ENCODE results near the gene CHRNA1.

Gene CHRNA1

DNA sequence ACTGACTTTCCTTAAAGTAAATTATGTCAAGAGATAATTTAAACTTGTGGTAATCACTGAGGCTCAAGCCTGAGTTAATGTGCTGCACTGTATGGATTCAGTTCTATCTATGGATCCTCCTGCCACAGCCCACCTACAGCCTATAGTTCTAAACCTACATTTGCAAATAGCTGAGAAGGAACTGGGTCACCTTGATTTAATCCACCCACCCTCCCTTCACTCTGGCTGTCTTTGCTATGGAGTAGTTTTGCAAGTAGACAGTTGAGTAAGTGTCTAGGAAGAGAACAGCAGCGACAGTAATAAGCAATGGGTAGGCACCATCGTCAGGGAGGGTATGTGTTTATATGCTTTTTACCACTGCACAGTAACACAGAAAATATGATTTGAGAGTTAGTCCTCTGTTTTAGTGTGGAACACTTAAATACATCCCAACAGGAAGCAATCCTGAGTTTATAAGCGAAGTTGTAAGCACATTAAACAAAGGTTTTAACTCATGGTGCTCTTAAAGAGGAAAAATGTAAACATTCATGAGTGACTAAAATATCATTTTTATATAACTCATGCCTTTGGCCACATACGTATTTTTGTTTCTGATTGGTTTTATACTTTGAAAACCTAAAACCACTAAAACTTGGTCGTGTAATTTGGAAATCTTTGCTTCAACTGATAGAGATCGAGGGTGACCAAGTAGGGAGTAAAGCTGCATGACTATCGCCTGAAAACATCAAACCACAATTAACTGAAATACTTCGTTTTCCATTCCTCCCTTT lies 36.3 kb upstream of the CHRNA1 start:
- Histone ChIP-seq H3K27ac (no peak overlapping the region), H3K4me3 (ENCODE audit: low read depth, low read length) (no peak overlapping the region), H3K36me3 (peaks cover 14% of the 10 kb centered on the region), H3K9me3 (ENCODE audit: severe bottlenecking) (no peaks in the 10 kb centered on the region), H3K27me3 (ENCODE audit: insufficient read depth, low read depth, severe bottlenecking) (no peaks in the 10 kb centered on the region)
- no peak for DNase-seq
- TF ChIP-seq CTCF (IDR thresholded peaks at IDR 0.05; ENCODE audit: low read depth, low read length): no peak

- TF ChIP-seq CTCF (IDR thresholded peaks at IDR 0.05; ENCODE audit: low read depth, low read length): no peak
- no peak for DNase-seq
These were observed 34.5 kb upstream of the CHRNA1 start for GRCh38 chr2:174798801-174799200.

GRCh38 chr2:174797781-174798276 lies 33.6 kb upstream of the CHRNA1 start:
- TF ChIP-seq CTCF (IDR thresholded peaks at IDR 0.05; ENCODE audit: low read depth, low read length): no peak
- H3K36me3 ChIP-seq: peaks cover 14% of the 10 kb centered on the region
- H3K9me3 ChIP-seq (ENCODE audit: severe bottlenecking): no peaks in the 10 kb centered on the region
- no peak for DNase-seq
- no peaks in the 10 kb centered on the region for H3K27me3 ChIP-seq (ENCODE audit: insufficient read depth, low read depth, severe bottlenecking)
- no peak overlapping the region for H3K4me3 ChIP-seq (ENCODE audit: low read depth, low read length)
- no peak overlapping the region for H3K27ac ChIP-seq

More at GRCh38 chr2:174798801-174799200, 34.5 kb upstream of the CHRNA1 start:
- no peaks in the 10 kb centered on the region for H3K27me3 ChIP-seq (ENCODE audit: insufficient read depth, low read depth, severe bottlenecking)
- H3K4me3 ChIP-seq (ENCODE audit: low read depth, low read length): no peak overlapping the region
- H3K9me3 ChIP-seq (ENCODE audit: severe bottlenecking): no peaks in the 10 kb centered on the region
- H3K36me3 ChIP-seq: peaks cover 14% of the 10 kb centered on the region
- H3K27ac ChIP-seq: no peak overlapping the region

DNA sequence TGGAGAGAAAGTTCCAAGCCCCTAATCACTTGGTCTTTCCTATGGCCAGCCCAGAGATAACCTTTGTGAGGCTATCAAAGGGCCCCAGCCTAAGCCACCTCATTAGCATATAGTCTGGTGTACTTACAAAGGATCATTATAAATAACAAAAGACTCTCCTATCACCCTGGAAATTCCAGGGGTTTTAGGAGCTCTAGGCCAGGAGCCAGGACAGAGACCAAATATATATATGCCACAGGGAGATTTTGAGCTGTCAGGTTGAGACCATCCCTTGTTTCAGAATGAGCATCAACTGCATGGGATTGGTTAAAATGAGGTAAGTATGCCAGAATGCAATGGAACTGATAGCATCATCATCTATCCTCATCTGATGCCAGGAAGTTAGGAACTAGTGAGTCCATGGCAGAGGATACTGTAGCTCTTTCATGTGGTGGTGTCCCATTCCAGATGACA lies 32.1 kb upstream of the CHRNA1 start:
- Histone ChIP-seq H3K9me3 (ENCODE audit: severe bottlenecking) (no peaks in the 10 kb centered on the region), H3K27me3 (ENCODE audit: insufficient read depth, low read depth, severe bottlenecking) (no peaks in the 10 kb centered on the region), H3K4me3 (ENCODE audit: low read depth, low read length) (no peak overlapping the region), H3K27ac (no peak overlapping the region), H3K36me3 (peaks cover 14% of the 10 kb centered on the region)
- DNase-seq: no peak
- TF ChIP-seq CTCF (IDR thresholded peaks at IDR 0.05; ENCODE audit: low read depth, low read length): no peak

DNA sequence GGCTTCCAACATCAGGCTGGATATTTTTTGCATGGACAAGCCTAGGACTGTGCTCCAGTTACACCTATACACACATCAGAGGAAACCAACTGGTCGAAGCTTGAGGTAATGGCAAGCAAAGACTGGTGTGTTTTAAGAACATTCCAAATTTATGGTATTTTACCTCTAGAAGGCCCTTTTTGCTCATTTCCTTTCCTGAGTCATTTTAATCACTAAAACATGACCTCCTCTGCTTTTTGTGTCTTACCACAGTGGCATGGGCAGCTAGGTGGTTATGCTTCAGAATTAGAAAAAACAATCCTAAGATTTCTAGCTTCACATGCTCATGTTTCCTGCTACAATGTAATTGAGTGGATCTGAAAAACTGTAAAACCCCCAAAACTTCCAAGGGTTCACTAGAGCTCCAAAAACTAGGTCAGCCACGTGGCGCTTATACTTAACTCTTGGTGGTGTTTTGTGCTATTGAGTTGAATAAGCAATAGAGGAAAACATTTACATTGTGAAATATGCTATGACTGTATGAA lies 30.6 kb upstream of the CHRNA1 start:
- no peak for TF ChIP-seq CTCF (IDR thresholded peaks at IDR 0.05; ENCODE audit: low read depth, low read length)
- peaks cover 9% of the 10 kb centered on the region for H3K36me3 ChIP-seq
- H3K27ac ChIP-seq: no peak overlapping the region
- no peak overlapping the region for H3K4me3 ChIP-seq (ENCODE audit: low read depth, low read length)
- H3K27me3 ChIP-seq (ENCODE audit: insufficient read depth, low read depth, severe bottlenecking): no peaks in the 10 kb centered on the region
- DNase-seq: no peak
- H3K9me3 ChIP-seq (ENCODE audit: severe bottlenecking): no peaks in the 10 kb centered on the region
